ENCODE results near the gene GPATCH4.
"Not testable (repeated sequence)": the region's sequence is repeated elsewhere in the genome, so short reads cannot be mapped to it uniquely, and the experiment has no call there.

GPATCH4 gene

DNA sequence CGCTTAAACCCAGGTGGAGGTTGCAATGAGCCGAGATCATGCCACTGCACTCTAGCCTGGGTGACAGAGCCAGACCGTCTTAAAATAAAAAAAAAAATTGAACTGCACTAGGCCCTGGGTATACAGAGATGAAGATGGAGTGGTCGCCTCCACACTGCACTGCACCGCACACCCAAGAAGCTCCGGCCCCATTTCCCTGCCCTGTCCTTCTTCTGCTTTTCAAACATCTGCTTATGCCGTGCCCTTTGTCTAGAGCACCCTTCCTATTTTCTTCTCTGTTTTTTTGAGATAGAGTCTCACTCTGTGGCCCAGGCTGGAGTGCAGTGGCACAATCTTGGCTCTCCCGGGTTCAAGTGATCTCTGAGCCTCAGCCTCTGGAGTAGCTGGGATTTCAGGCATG is 46.3 kb downstream of the GPATCH4 start:
- H3K27ac ChIP-seq = no peak overlapping the region
- H3K27me3 ChIP-seq (replicated peaks) = no peaks in the 10 kb centered on the region
- no peak for DNase-seq
- in situ Hi-C loops (cut with HindIII; ENCODE audit: low pct_ligation_motif_present, low sequenced_read_pairs) = no loop called here
- TF ChIP-seq, protein P1, sequence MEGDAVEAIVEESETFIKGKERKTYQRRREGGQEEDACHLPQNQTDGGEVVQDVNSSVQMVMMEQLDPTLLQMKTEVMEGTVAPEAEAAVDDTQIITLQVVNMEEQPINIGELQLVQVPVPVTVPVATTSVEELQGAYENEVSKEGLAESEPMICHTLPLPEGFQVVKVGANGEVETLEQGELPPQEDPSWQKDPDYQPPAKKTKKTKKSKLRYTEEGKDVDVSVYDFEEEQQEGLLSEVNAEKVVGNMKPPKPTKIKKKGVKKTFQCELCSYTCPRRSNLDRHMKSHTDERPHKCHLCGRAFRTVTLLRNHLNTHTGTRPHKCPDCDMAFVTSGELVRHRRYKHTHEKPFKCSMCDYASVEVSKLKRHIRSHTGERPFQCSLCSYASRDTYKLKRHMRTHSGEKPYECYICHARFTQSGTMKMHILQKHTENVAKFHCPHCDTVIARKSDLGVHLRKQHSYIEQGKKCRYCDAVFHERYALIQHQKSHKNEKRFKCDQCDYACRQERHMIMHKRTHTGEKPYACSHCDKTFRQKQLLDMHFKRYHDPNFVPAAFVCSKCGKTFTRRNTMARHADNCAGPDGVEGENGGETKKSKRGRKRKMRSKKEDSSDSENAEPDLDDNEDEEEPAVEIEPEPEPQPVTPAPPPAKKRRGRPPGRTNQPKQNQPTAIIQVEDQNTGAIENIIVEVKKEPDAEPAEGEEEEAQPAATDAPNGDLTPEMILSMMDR (IDR thresholded peaks at IDR 0.05; ENCODE audit: low read depth, low read length, missing control alignments) = no peak
- H3K4me3 ChIP-seq (ENCODE audit: low read depth, low read length) = no peak overlapping the region
- no peaks in the 10 kb centered on the region for H3K36me3 ChIP-seq (replicated peaks)

DNA sequence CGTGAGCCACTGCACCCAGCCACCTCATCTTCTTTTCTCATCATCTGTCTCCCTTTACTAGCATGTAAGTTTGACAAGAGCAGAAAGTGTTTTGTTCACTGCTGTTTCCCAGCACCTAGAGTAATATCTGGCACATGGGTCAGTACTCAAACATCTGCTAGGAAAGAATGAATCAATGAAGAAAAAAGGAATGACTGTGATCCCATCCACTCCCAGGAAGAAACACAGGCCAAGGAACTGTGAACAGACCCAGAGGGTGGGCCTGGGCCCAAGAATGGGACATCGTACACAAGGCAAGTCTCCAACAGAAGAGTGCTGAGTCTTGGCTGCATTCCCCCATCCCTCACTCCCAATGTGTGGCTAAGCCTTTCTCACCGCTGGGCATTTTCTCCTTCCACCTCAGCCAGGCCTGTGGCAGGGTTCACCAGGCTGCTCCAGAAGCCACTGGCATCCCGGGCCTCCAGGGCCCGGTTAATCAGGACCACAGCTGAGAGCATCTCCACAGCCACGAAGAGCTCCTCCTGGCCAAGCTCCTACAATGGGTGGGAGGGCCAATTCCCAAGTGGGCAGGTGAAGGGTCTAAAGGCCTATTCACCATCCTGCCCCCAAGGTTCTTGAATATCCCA is 47.3 kb downstream of the GPATCH4 start:
- no peaks in the 10 kb centered on the region for H3K36me3 ChIP-seq (replicated peaks)
- no peak overlapping the region for H3K4me3 ChIP-seq (ENCODE audit: low read depth, low read length)
- no peak for DNase-seq
- in situ Hi-C loops (cut with HindIII; ENCODE audit: low pct_ligation_motif_present, low sequenced_read_pairs) = no loop called here
- no peak overlapping the region for H3K27ac ChIP-seq
- H3K27me3 ChIP-seq (replicated peaks) = no peaks in the 10 kb centered on the region
- TF ChIP-seq, protein P1 (IDR thresholded peaks at IDR 0.05; ENCODE audit: low read depth, low read length, missing control alignments) = no peak

DNA sequence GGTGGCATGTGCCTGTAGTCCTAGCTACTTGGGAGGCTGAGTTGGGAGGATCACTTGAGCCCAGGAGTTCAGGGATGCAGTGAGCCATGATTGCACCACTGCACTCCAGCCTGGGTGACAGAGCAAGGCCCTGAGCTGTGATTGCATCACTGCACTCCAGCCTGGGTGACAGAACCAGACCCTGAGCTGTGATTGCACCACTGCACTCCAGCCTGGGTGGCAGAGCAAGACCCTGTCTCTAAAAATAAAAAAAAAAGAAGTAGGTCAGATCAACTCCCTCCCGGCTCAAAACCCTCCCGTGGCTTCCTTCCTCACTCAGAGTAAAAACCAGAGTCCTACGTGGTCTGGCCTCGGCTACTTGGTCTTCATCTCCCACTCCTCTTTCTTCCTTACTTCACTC is 48.3 kb downstream of the GPATCH4 start:
- in situ Hi-C loops (cut with HindIII; ENCODE audit: low pct_ligation_motif_present, low sequenced_read_pairs); H3K27ac ChIP-seq; H3K4me3 ChIP-seq (ENCODE audit: low read depth, low read length); DNase-seq; H3K36me3 ChIP-seq (replicated peaks); H3K27me3 ChIP-seq (replicated peaks): not testable (repeated sequence)

DNA sequence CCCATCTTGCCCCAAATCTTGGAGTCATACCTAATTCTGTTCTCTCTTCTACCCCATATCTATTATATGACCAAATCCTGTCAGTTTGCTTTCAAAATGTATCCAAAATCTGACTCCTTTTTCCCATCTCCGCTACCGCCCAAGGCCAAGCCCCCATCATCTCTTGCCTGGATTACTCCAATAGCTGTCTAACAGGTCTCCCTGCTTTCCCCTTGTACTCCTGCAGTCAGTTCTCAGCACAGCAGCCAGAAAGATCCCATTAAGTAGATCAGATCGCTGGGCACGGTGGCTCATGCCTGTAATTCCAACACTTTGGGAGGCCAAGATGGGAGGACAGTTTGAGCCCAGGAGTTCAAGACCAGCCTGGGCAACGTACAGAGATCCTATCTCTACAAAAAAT is 48.8 kb downstream of the GPATCH4 start:
- TF ChIP-seq, protein P1 (IDR thresholded peaks at IDR 0.05; ENCODE audit: low read depth, low read length, missing control alignments) = no peak

DNA sequence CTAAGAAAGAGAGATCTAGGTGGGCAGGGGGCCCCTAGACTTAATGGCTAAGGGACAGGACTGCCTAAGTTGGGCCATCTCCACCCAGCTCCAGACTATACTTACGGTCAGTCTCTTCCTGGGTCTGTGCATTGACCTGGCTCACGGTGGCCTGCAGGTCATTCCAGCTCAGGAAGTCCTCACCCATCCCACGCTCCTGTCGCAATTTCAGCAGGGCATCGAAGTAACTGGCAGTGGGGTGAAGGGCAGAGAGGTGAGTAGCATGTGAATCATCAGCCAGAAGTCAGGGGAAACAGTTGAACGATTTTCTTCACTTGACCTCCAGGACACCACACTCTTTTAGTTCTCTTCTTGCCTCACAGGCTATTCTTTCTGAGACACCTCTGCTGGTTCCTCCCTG is 49.4 kb downstream of the GPATCH4 start:
- no peak for DNase-seq
- H3K27ac ChIP-seq = no peak overlapping the region
- H3K36me3 ChIP-seq (replicated peaks) = peaks cover 2% of the 10 kb centered on the region
- TF ChIP-seq, protein P1 (IDR thresholded peaks at IDR 0.05; ENCODE audit: low read depth, low read length, missing control alignments) = no peak
- no peak overlapping the region for H3K4me3 ChIP-seq (ENCODE audit: low read depth, low read length)
- in situ Hi-C loops (cut with HindIII; ENCODE audit: low pct_ligation_motif_present, low sequenced_read_pairs) = no loop called here
- no peaks in the 10 kb centered on the region for H3K27me3 ChIP-seq (replicated peaks)

More for the DNA sequence above, 48.8 kb downstream of the GPATCH4 start:
- Histone ChIP-seq H3K36me3 (replicated peaks) (peaks cover under 1% of the 10 kb centered on the region), H3K4me3 (ENCODE audit: low read depth, low read length) (no peak overlapping the region), H3K27ac (no peak overlapping the region), H3K27me3 (replicated peaks) (no peaks in the 10 kb centered on the region)
- DNase-seq = no peak
- in situ Hi-C loops (cut with HindIII; ENCODE audit: low pct_ligation_motif_present, low sequenced_read_pairs) = no loop called here

DNA sequence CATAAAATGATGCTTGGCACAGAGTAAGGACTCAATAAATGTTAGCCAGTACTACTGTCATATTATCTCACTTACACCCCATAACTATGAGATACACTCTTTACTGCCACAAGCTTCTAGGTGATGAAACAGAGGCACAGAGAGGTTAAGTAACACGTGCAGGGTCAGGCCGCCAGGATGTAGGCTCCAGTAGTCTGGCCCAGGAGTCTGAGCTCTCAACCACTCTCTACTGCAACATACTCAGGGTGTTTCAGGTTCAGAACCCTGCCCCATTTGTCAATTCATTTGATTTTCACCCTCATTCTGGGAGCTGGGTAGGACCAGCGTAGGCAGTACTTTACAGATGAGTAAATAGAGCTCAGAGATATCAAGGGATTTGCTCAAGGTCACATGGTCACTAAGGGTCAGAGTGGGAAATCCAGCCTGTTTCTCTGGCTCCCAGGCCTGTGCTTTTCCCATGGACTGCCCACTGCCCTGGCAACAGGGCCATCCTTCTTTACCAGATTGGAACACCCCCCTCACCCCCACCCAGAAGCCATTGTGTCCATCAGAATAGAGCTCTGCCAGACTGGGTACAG is 50.1 kb downstream of the GPATCH4 start:
- Histone ChIP-seq H3K27ac (no peak overlapping the region), H3K4me3 (ENCODE audit: low read depth, low read length) (no peak overlapping the region), H3K27me3 (replicated peaks) (no peaks in the 10 kb centered on the region), H3K36me3 (replicated peaks) (peaks cover 2% of the 10 kb centered on the region)
- TF ChIP-seq, protein P1 (IDR thresholded peaks at IDR 0.05; ENCODE audit: low read depth, low read length, missing control alignments) = no peak
- DNase-seq = no peak
- in situ Hi-C loops (cut with HindIII; ENCODE audit: low pct_ligation_motif_present, low sequenced_read_pairs) = no loop called here

All from brain microvascular endothelial cell (primary cell).